SK-N-MC (cell line): ENCODE data around the gene WDR4.
"Not testable (repeated sequence)": the region's sequence is repeated elsewhere in the genome, so short reads cannot be mapped to it uniquely, and the experiment has no call there.

Source experiments
- DNase-seq: peaks from one replicate; pipeline ENCODE4 v3.0.0-alpha.2; 2011; ENCODE audit warnings: low read depth, low spot score
- H3K27ac ChIP-seq: fragments of 200-600 bp; sonication (generic); 2 replicates; pipeline ENCODE4 v1.5.1; 2016; ENCODE audit warnings: mixed run types
- H3K36me3 ChIP-seq: fragments of 200-600 bp; sonication (generic); 2 replicates; pipeline ENCODE4 v1.6.1; 2017; ENCODE audit warnings: antibody characterized with exemption, low read length, mixed read lengths; ENCODE audit not compliant: insufficient read depth
- H3K4me3 ChIP-seq: fragments of 200-600 bp; sonication (generic); 2 replicates; pipeline ENCODE4 v1.5.1; 2016
- H3K9ac ChIP-seq: fragments of 200-600 bp; sonication (generic); 2 replicates; pipeline ENCODE4 v1.8.0; 2017; ENCODE audit warnings: mixed run types, mixed read lengths; ENCODE audit not compliant: insufficient read length
- H3K9me3 ChIP-seq: fragments of 200-600 bp; sonication (generic); 2 replicates; pipeline ENCODE4 v1.6.1; 2017; ENCODE audit warnings: low read depth, mild to moderate bottlenecking, antibody characterized with exemption, low read length, moderate library complexity, mixed read lengths
- EZH2 ChIP-seq: fragments of 200-600 bp; sonication (generic); IDR thresholded peaks from one replicate; pipeline ENCODE4 v1.6.1; 2017; ENCODE audit warnings: antibody characterized with exemption
- FOXP2 ChIP-seq: optimal IDR thresholded peaks from 2 replicates; pipeline ENCODE3; 2011; ENCODE audit warnings: mild to moderate bottlenecking, moderate library complexity; ENCODE audit not compliant: insufficient read depth; ENCODE audit errors: extremely low read length, control extremely low read depth
- POLR2AphosphoS5 ChIP-seq: IDR thresholded peaks from 2 replicates; pipeline ENCODE4 v1.6.1; 2012; ENCODE audit warnings: mild to moderate bottlenecking, low read depth, low read length, borderline replicate concordance

Gene WDR4

GRCh38 chr21:42809577-42810475, 69.5 kb downstream of the WDR4 start:
- DNase-seq, result no peak
- Histone ChIP-seq H3K27ac (no peak overlapping the region), H3K4me3 (no peak overlapping the region), H3K36me3 (no peaks in the 10 kb centered on the region), H3K9me3 (no peaks in the 10 kb centered on the region; the same call in 1 of the 2 replicates), H3K9ac (no peak overlapping the region)
- TF ChIP-seq EZH2, result no peak
- TF ChIP-seq FOXP2, result no peak
- TF ChIP-seq POLR2AphosphoS5, result no peak

- Histone ChIP-seq H3K36me3 (no peaks in the 10 kb centered on the region), H3K9ac (no peak overlapping the region), H3K9me3 (no peaks in the 10 kb centered on the region), H3K27ac (no peak overlapping the region), H3K4me3 (no peak overlapping the region)
- DNase-seq, result no peak
- TF ChIP-seq POLR2AphosphoS5, result no peak
- TF ChIP-seq FOXP2, result no peak
- no peak for TF ChIP-seq EZH2
These were observed 70.2 kb downstream of the WDR4 start for GRCh38 chr21:42809171-42809570.

GRCh38 chr21:42807938-42808613, 71.3 kb downstream of the WDR4 start:
- no peak for DNase-seq
- Histone ChIP-seq H3K9ac (no peak overlapping the region), H3K36me3 (no peaks in the 10 kb centered on the region), H3K4me3 (no peak overlapping the region), H3K9me3 (no peaks in the 10 kb centered on the region), H3K27ac (no peak overlapping the region)
- TF ChIP-seq POLR2AphosphoS5, result no peak
- no peak for TF ChIP-seq EZH2
- TF ChIP-seq FOXP2, result no peak

- H3K4me3 ChIP-seq, H3K27ac ChIP-seq, H3K9me3 ChIP-seq, H3K36me3 ChIP-seq, H3K9ac ChIP-seq, DNase-seq: not testable (repeated sequence)
These were observed 71.9 kb downstream of the WDR4 start for GRCh38 chr21:42807293-42807895.

- no peak overlapping the region for H3K9ac ChIP-seq
- DNase-seq, result no peak
- H3K36me3 ChIP-seq, result no peaks in the 10 kb centered on the region
- no peak overlapping the region for H3K27ac ChIP-seq
- no peak overlapping the region for H3K4me3 ChIP-seq
- H3K9me3 ChIP-seq, result no peaks in the 10 kb centered on the region
- TF ChIP-seq POLR2AphosphoS5, result no peak
- TF ChIP-seq FOXP2, result no peak
- TF ChIP-seq EZH2, result no peak
These were observed 72.7 kb downstream of the WDR4 start for GRCh38 chr21:42806509-42807140.

GRCh38 chr21:42801616-42802015, 77.7 kb downstream of the WDR4 start:
- H3K4me3 ChIP-seq, H3K36me3 ChIP-seq, DNase-seq, H3K9me3 ChIP-seq, H3K9ac ChIP-seq, H3K27ac ChIP-seq: not testable (repeated sequence)

- H3K4me3 ChIP-seq, result no peak overlapping the region
- no peak for TF ChIP-seq EZH2
- no peak for TF ChIP-seq FOXP2
- no peak for TF ChIP-seq POLR2AphosphoS5
- H3K27ac ChIP-seq, result no peak overlapping the region
These were observed 79.4 kb downstream of the WDR4 start for GRCh38 chr21:42799948-42800347.

GRCh38 chr21:42799516-42799915, 79.8 kb downstream of the WDR4 start:
- no peak overlapping the region for H3K27ac ChIP-seq
- DNase-seq, result no peak
- H3K4me3 ChIP-seq, result no peak overlapping the region
- no peak overlapping the region for H3K9ac ChIP-seq
- H3K9me3 ChIP-seq, result no peaks in the 10 kb centered on the region
- TF ChIP-seq EZH2, result no peak
- no peak for TF ChIP-seq POLR2AphosphoS5
- no peak for TF ChIP-seq FOXP2
- H3K36me3 ChIP-seq, result no peaks in the 10 kb centered on the region

More at GRCh38 chr21:42799948-42800347, 79.4 kb downstream of the WDR4 start:
- H3K9ac ChIP-seq, result no peak overlapping the region
- H3K9me3 ChIP-seq, result no peaks in the 10 kb centered on the region
- no peak for DNase-seq
- H3K36me3 ChIP-seq, result no peaks in the 10 kb centered on the region
